GM19035 (cell line): Measurements from ENCODE around the gene ACP4.
"Not testable (repeated sequence)": the region's sequence is repeated elsewhere in the genome, so short reads cannot be mapped to it uniquely, and the experiment has no call there.

Source experiments
- ATAC-seq: cut with Tn5 transposase; IDR thresholded peaks from one replicate; pipeline ENCODE4 v1.9.1; 2021; ENCODE audit not compliant: unreplicated experiment

Gene ACP4

DNA sequence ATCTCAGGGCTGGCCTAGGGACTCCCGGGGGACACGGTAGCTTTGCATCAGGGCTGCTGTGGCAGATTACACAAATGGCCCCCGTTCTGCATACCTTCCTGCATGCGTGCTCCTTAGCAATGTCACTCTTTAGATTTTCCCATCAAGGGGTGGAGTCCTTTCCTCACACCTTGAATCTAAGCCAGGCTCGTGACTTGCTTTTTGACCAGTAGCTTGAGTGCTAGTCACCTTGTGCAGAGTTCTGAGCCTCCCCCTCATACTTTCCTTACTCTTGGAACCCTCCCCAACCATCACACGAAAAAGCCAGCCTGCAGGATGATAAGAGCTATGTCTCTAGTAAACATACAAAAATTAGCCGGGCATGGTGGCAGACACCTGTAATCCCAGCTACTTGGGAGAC lies 16.8 kb upstream of the ACP4 start:
- not testable (repeated sequence) for ATAC-seq

DNA sequence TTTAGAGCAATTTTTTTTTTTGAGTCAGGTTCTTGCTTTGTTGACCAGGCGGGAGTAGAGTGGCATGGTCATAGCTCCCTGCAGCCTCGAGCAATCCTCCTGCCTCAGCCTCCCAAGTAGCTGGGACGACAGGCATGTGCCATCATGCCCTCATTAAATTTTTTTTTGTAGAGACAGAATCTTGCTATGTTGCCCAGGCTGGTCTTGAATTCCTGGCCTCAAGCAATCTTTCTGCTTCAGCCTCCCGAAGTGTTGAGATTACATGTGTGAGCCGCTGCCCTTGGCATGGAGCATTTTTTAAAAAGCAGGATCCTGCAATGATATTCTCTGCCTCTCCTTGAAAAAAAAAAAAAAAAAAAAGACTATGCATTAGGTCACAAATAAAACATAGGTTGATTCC lies 14.1 kb upstream of the ACP4 start:
- ATAC-seq, result no peak

DNA sequence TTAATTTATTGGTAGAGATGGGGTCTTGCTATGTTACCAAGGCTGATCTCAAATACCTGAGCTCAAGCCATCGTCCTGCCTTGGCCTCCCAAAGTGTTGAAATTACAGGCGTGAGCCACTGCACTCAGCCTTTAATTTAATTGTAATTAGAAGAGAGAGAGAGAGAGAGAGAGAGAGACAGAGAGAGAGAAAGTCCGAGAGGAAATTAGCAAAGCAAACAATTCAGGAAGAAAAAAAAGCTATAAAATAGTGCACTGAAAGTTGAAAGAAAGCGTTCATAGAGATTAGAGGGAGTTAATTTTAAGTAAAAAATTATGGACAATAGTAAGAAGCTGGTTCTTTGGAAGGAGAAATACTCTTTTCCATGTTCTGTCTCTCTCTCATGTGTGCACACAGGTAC lies 13.0 kb upstream of the ACP4 start:
- no peak for ATAC-seq

DNA sequence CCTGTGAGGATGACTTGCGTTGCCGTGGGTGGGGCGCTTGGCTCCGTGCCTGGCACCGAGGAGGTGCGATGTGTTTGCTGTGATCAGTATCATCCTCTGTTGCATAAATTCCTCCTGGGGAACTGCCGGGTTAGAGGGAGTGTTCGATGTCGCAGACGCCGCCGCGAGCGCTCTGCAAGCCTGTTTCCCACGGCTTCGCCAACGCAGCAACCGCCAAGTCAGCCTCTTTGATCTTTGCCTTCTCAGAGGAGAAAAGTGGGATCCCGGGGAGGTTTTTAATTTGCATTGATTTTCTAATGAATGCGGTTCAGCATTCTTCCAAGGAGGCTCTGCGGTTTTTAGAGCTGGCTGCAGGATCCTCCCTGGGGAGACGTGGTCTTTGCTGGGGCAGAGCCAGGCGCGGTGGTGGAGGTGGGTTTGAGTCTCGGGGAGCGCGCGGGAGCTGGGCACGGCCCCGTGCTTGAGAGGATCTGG lies 12.3 kb upstream of the ACP4 start:
- no peak for ATAC-seq

DNA sequence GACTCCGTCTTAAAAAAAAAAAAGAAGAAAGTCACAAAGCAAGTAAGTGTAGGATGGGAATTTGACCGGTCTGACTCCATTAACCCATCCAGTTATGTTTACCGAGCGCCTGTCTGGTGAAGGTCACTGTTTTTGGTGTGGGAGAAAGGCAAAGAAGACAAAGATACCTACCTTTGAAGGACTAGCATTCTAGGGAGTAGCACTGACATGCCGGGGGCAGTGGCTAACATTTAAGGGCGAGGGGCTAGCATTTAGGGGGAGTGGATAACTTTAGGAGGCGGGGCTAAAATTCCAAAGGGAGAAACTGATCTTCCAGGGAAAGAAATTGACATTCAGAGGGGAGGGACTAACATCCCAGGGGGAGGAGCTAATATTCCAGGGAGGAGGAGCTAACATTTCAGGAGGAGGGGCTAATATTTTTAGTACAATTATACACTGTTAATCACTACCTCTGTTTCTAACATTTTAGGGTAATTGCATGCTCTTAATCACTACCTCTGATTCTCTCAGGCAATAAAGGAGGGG lies 11.2 kb upstream of the ACP4 start:
- ATAC-seq, result no peak

DNA sequence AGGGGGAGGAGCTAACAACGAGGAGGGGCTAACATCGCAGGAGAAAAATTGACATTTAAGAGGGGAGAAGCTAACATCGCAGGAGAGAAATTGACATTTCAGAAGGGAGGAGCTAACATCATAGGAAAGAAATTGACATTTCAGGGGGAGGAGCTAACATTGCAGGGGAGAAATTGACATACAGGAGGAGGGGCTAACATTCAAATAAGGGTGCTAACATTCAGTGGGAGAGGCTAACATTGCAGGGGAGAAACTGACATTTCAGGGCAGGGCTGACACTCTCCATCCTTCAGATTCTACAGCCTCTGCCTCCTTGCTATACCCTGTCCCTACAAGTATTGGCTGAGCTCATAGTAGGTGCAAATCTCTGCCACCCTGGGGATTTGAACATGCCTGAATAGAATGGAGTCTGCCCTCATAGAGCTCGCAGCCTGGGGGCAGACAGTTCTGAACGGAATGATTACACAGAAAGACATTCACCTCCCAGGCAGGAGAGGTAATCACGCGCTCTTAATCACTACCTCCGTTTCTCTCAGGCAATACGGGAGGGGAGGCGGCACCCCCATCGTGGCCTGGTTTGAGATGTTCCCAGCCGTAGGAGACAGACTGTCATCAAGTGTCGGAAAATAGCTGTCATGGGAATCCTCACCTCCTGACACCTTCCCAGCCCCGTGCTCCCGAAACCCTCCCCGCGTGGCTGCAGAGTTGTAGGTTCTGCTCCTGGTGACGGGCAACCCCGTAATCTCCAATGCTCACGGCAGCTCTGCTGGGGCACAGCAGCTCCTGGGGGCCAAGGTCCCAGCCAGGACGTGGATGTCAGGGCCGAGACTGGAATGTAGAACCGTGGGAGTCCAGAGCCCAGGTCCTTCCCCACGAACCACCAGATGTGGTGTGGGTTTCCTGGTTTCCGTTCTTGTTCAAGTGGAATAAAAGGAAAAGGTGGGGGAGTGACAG lies 10.4 kb upstream of the ACP4 start:
- no peak for ATAC-seq

DNA sequence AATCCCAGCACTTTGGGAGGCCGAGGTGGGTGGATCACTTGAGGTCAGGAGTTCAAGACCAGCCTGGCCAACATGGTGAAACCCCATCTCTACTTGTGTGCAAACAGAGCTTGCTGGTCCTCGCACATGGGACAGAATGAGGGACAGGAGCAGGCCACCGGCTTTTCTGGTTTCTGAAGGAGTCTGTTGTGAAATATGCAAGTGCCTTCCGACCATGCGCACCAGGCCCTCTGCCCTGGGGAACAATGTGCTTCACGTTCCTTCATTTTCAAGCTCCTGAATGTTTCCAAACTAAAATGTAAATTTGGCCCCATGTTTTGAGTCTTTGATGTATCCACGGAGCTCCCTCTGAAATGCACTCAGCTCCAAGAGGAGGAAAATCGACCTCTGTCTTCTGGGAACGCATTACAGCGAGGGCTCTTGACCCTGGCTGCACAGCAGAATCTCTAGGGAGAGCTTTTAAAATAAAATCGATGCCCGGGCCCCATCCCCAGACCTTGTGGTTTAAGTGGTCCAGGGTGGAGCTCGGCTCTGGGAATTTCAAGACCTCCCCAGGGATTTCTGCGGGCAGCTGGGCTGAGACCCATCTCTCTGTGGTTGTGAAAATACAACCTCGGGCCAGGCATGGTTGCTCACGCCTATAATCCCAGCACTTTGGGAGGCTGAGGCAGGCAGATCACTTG lies 9.3 kb upstream of the ACP4 start:
- no peak for ATAC-seq

DNA sequence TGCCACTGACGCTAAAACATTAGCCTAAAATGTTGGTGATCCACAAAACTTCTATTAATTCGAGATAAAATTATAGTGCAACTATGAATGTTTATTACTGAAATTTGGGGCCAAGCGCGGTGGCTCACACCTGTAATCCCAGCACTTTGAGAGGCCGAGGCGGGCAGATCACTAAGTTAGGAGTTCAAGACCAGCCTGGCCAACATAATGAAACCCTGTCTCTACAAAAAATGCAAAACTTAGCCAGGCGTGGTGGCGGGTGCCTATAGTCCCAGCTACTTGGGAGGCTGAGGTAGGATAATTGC lies 6.4 kb upstream of the ACP4 start:
- ATAC-seq, result not testable (repeated sequence)

DNA sequence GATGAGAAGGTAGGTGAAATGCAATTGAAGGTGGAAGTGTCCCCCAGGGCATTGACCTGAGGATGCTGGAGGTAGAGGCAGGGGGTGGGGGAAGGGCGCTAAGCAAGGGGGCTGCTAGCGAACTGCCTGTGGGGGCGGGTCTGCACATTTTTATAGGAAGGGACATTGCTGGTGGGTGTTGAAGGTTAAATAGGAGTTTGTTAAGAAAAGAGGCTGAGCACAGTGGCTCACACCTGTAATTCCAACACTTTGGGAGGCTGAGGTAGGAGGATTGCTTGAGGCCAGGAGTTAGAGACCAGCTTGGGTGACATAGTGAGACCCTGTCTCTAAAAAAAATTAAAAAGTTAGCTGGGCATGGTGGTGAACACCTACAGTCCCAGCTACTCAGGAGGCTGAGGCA lies 5.5 kb upstream of the ACP4 start:
- ATAC-seq, result no peak

DNA sequence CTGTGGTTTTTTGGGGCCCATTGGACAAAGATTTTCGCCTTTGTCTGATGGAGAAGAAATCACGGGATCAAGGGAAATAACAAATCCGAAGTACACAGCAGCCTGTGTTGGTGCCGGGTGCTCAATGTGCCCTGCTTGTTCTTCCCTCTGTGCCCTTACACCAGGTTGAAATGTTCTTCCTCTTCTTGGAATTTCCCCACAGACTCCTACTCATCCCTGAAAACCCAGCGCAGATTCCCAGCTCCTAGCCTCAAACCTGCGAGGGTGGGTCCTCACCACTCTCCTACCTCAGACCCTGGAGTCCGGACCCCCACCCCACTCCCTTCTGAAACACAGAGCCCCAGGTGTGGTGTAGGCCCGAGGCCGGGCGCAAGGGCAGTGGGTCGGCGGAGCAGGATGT lies 4.9 kb upstream of the ACP4 start:
- no peak for ATAC-seq

DNA sequence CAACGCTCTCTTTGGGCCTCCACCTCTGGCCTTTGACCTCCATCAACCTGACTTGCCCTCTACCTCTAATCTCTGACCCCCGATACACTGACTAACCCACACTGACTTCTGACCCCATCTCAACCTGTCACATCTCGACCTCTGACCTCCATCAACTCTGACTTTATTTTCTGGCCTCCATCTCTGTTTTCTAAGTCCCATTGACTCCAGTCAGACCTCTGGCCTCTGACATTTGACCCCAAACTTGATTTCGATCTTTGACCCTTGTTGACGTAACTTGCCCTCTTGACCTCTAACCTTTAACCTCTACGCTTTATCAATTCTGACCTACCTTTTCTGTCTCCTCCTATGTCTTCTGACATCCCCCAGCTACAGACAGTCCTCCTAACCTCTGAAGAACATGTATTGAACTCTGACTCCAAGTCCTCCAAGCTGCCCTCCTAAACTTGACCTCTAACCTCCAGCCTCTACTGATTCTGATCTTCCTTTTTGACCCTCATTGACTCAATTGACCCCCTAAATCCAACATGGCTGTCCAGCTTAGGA lies 780 bp downstream of the ACP4 start:
- ATAC-seq, result no peak

DNA sequence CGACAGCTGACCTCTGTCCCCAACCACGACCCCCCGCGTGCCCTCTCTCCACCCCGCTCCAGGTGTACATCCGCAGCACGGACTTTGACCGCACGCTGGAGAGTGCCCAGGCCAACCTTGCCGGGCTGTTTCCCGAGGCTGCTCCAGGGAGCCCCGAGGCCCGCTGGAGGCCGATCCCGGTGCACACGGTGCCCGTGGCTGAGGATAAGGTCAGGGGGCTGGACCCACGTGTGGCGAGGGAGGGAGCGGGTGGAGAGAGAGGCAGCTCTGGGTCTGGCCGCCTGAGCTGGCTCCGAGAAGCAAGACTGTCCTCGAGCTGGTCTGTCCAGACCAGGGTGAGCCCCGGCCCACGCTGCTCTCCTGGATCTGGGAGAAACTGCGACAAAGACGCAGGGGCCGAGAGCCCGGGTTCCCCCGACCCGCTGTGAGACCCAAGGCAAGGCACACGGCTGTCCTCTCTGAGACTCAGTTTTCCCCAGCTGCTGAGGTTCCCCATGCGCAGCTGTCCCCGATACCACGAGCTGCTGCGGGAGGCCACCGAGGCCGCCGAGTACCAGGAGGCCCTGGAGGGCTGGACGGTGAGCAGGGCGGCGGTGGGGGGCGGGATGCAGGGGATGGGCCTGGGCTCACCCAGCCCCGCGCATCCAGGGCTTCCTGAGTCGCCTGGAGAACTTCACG lies 1.5 kb downstream of the ACP4 start:
- no peak for ATAC-seq

DNA sequence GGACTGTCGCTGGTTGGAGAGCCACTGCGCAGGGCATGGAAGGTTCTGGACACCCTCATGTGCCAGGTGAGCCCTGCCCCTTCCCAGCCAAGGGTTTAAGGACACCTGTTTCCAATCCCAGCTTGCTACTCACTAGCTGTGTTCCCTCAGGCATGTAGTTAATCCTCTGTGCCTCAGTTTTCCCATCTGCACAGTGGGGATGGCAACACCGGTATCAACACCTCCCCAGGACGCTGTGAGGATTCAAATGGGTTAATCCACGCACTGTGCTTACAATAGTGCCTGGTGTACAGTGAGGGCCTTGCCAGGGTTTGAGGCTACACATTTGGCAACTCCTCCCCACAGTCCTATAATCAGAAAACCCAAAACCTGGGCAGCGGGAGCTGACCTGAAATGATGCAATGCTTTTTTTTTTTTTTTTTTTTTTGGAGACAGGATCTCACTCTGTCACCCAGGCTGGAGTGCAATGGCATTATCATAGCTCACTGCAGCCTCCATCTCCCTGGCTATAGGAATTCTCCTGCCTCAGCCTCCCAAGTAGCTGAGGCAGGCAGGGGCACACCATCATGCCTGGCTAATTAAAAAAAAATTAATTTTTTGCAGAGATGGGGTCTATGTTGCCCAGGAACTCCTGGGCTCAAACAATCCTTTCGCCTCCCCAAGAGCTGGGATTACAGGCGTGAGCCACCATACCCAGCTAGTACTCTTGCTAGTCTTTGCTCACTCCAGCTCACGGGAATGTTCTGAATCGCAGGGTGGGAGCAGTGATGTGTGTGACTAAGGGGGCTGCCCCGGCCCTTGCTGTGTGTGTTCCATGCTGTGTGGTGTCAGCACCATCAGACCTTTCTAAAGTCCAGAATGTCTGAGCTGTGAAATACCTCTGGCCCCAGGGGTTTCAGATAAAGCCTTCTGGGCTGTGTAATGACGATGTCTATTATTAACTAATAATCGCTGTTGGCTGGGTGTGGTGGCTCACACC lies 2.3 kb downstream of the ACP4 start:
- ATAC-seq, result no peak

DNA sequence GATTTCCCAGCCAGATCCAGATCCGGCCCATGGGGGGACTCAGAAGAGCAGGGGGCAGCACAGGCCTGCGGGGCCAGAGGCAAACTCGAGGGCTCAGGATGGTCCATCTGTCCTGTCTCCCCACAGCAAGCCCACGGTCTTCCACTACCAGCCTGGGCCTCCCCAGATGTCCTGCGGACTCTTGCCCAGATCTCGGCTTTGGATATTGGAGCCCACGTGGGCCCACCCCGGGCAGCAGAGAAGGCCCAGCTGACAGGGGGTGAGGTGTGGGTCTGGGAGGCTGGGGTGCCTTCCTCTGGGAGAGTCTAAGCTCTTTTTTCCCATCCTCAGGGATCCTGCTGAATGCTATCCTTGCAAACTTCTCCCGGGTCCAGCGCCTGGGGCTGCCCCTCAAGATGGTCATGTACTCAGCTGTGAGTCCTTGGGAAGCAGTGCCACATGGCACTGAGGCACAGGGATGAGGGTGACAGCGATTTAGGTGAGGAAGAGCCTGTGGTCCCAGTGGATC lies 3.4 kb downstream of the ACP4 start:
- no peak for ATAC-seq

DNA sequence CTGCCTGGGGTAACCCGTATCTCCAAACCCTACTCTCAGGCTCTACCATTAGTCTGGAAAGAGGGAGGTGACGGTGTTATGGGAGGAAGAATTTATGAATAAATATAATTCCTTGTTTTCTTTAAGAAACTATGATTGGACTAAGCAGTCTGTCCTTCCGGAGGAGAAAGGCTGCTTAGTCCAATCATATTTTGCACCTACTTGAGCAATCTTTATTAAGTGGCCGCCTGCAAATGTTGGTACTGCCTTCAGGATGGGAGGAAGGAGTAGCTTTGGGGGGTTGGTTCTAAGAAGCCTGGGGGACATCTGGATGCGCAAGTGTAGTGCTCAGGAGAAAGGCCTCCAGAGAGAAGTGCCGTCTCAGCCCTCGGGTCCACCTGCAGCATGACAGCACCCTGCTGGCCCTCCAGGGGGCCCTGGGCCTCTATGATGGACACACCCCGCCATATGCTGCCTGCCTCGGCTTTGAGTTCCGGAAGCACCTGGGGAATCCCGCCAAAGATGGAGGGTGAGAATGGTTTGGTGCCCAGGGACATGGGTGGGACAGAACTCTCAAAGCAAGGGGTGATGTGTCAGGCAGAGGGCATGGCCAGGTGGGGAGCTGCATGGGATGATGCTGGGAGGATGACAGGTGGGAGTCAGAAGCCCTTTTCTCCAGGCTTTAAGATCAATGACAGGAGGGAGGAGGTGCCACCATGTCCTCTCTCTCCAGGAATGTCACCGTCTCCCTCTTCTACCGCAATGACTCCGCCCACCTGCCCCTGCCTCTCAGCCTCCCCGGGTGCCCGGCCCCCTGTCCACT lies 4.1 kb downstream of the ACP4 start:
- no peak for ATAC-seq

DNA sequence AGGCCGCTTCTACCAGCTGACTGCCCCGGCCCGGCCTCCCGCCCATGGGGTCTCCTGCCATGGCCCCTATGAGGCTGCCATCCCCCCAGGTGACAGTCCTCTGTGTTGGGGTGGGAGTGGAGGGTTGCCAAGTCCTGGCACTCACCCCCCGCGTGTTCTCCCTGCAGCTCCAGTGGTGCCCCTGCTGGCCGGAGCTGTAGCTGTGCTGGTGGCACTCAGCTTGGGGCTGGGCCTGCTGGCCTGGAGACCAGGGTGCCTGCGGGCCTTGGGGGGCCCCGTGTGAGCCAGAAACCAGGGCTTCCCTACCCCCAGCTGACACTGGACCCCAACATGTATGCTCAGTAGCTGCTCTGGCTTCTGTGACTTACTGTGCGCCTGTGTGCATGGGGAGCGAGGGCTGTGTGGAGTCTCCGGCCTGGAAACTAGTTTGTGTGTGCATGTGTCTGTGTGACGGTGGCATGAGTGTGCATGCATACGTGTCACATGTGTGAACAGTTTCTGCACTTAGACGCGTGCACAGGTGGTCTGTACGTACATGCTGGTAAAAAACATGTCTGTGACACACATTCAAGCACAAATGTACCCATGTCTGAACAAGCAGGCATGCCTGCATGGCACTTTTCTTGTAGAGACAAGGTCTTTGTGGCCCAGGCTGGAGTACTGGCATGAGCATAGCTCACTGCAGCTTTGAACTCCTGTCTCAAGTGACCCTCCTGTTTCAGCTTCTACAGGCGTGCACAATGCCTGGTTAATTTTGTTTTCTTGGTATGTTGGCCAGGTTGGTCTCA lies 4.9 kb downstream of the ACP4 start:
- no peak for ATAC-seq

DNA sequence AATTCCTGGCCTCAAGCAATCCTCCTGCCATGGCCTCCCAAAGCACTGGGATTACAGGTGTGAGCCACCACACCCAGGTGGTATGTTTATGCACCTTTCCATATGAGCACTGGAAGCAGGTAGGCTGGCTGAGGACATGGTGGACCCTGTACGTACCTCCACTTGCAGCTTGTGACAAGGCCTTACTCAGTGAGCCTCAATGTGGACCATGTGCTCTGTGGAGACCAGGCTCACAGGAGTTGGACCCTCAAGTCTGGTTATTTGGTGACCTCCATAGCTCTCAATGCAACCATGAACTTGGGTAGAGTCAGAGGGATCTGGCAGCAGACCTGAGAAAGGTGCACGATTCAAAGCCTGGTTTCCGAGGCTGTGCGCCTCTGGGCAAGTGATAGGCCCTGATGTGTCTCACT lies 5.5 kb downstream of the ACP4 start:
- no peak for ATAC-seq

DNA sequence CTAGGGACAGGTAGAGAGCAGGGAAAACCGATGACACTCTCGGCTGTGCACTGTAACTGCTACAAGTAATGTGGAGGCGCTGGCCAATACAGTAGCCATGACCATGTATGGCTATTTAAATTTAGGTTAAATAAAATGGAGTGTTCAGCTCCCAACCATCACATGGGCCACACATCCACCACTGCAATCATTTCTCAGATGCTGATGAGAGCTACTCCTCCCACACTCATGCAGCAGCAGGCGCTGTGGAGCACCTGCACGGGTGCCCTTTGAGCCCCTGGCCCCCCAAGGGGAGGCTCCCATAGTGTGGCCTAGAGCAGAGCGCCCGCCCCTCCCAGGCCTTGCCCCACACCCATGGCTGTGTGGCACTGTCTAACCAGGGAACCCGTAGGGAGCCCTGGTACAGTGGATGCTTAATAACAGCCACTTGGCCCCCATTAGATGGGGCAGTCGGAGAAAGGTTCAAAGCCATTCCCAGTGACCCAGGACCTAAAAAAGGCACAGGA lies 6.0 kb downstream of the ACP4 start:
- no peak for ATAC-seq
